ENCODE data around the gene ARHGEF7.

DNA sequence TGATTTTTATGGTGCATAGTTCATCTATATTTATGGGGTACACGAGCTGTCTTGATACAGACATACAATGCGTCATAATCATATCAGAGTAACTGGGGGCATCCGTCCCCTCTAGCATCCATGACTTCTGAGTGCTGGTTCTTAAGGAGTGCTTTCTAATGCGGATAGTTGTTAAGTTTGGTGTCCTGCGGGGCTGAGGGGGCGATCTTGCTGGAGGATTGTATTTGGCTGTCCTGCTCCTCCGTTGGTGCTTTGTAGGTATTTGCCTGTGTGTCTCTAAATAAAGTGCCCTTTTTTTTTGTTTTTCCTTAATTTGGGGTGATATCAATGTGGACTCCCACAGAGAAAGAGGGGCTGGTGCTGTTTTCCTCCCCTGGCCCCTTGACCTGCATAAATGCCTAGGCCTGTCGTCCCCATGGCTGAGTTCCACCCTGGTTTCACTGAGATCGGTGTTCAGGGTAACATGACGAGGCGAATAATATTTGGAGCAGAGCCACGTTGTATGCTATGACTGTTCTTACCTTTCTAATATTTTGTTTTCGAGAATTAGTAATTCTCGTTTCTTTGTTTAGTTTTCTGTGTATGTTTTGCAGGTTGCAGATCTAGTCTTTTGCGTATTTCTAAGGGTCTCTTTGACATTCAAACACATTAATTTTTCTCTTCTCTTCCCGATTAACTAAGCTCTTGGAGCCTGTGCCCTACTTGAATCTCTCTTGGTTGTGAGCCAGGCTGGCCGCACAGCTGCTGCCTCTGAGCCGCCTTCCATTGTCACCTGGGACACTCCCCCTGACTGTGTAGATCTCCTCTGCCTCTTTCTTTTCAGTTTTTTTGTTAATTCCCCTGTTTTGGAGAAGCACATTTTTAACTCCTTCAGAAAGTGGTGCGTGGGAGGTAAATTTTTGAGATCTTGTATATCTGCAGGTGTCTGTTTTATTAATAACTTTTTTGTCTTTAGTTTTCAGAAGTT, 100.3 kb downstream of the ARHGEF7 start:
- no peak for TF ChIP-seq CTCF (conservative IDR thresholded peaks at IDR 0.05; ENCODE audit: low read length)
- no peak for TF ChIP-seq EZH2phosphoT487 (IDR thresholded peaks at IDR 0.05; ENCODE audit: borderline replicate concordance)
